ENCODE data around the gene IGSF8. TPM values are rescaled to one million over a fixed set of nuclear protein-coding genes. Genes with fewer than 3 reads are reported as not detected.

IGSF8 gene
- total RNA-seq, 1 experiment from 2014 or later: 35.6 TPM

DNA sequence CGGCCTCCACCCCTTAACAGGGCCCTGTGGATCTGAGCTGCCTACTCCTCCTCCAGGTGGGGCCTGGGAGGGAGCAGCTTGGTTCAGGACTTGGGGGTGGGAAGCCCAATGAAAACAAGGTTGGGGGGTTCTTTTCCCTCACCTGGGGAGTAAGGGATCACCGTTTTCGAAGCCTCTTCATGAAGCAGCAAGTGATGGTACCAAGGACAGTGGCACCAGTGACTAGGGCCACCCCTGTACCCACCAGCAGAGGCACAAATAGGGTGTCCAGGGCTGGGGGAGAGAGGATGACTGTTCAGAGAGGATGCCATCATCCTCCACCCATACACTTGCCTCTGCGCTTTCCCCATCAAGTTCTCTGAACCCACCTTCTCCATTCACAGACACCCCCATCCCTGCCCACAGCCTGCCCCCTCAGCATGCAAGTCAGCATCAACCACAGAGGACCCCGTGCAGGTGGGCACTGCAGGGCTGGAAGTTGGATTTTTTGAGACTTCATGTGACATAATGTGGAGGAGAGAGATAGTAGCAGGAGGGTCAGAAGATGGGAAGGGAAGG is 6.7 kb downstream of the IGSF8 start:
- BruUV-seq (replicated peaks): no TSS peak
- Histone ChIP-seq H3K9ac (ENCODE audit: low read length) (no peak overlapping the region), H3K36me3 (ENCODE audit: control insufficient read depth in 1 of 2, insufficient read depth in 2 of 2, low read length in 2 of 2) (no peaks in the 10 kb centered on the region; a peak in 2 of 4 replicates), H2AFZ (ENCODE audit: low read depth, low read length, poor library complexity, severe bottlenecking) (no peak overlapping the region), H4K20me1 (ENCODE audit: insufficient read depth) (no peaks in the 10 kb centered on the region), H3K27me3 (ENCODE audit: insufficient read depth, low read length) (no peaks in the 10 kb centered on the region), H3K4me2 (ENCODE audit: low read length) (no peak overlapping the region), H3K4me1 (ENCODE audit: control insufficient read depth in 1 of 2, insufficient read depth in 2 of 2, low read length in 2 of 2) (no peaks in the 10 kb centered on the region), H3K9me2 (ENCODE audit: insufficient read depth) (no peaks in the 10 kb centered on the region), H3K4me3 (replicated peaks in 1 of 2; ENCODE audit: low read depth in 1 of 2, low read length in 2 of 2) (no peak overlapping the region), H3K79me2 (ENCODE audit: insufficient read depth, low read length) (no peaks in the 10 kb centered on the region), H3K9me3 (ENCODE audit: control insufficient read depth in 1 of 2, insufficient read depth in 1 of 2, low read depth in 1 of 2, low read length in 2 of 2) (no peaks in the 10 kb centered on the region), H3K27ac (ENCODE audit: low read depth, low read length) (no peak overlapping the region)
- ATAC-seq (no peak), DNase-seq (ENCODE audit: low read depth, low spot score) (no peak)
- ChIA-PET CTCF (interaction anchor here (0.7 kb wide), 1 partner anchor 13 kb away, joined by 3 read pairs; no protein-coding TSS in a partner anchor), RAD21 (ENCODE audit: low non-redundant PET in 1 of 2, low total read pairs in 2 of 2, uncharacterized antibody in 2 of 2, unreplicated experiment in 2 of 2) (no interaction called here), POLR2A (no interaction called here)
- TF ChIP-seq SP1 (IDR thresholded peaks at IDR 0.05; ENCODE audit: low read depth) (no peak), POLR2A (IDR thresholded peaks at IDR 0.05; ENCODE audit: borderline replicate concordance, extremely low read depth, insufficient read depth, insufficient read length) (no peak), ATF3 (IDR thresholded peaks at IDR 0.05) (no peak), YY1 (IDR thresholded peaks at IDR 0.05; ENCODE audit: extremely low read depth, insufficient replicate concordance, low read depth, low read length) (no peak), EGR1 (IDR thresholded peaks at IDR 0.05; ENCODE audit: low read depth) (no peak), CBX3 (IDR thresholded peaks at IDR 0.05; ENCODE audit: low read depth) (no peak), EZH2phosphoT487 (IDR thresholded peaks at IDR 0.05; ENCODE audit: borderline replicate concordance) (no peak)
- intact Hi-C loops (cut with micrococcal nuclease): no loop called here

GRCh38 chr1:160090760-160091159 is 7.7 kb downstream of the IGSF8 start:
- BruUV-seq (replicated peaks): no TSS peak
- Histone ChIP-seq H3K4me1 (ENCODE audit: control insufficient read depth in 1 of 2, insufficient read depth in 2 of 2, low read length in 2 of 2) (no peaks in the 10 kb centered on the region), H3K27me3 (ENCODE audit: insufficient read depth, low read length) (no peaks in the 10 kb centered on the region), H3K4me2 (ENCODE audit: low read length) (no peak overlapping the region), H2AFZ (ENCODE audit: low read depth, low read length, poor library complexity, severe bottlenecking) (no peak overlapping the region), H3K9me2 (ENCODE audit: insufficient read depth) (no peaks in the 10 kb centered on the region), H3K4me3 (replicated peaks in 1 of 2; ENCODE audit: low read depth in 1 of 2, low read length in 2 of 2) (no peak overlapping the region), H3K79me2 (ENCODE audit: insufficient read depth, low read length) (no peaks in the 10 kb centered on the region), H3K9me3 (ENCODE audit: control insufficient read depth in 1 of 2, insufficient read depth in 1 of 2, low read depth in 1 of 2, low read length in 2 of 2) (no peaks in the 10 kb centered on the region), H3K36me3 (ENCODE audit: control insufficient read depth in 1 of 2, insufficient read depth in 2 of 2, low read length in 2 of 2) (no peaks in the 10 kb centered on the region; a peak in 2 of 4 replicates), H3K27ac (ENCODE audit: low read depth, low read length) (no peak overlapping the region), H3K9ac (ENCODE audit: low read length) (no peak overlapping the region), H4K20me1 (ENCODE audit: insufficient read depth) (no peaks in the 10 kb centered on the region)
- DNase-seq (ENCODE audit: low read depth, low spot score) (no peak), ATAC-seq (no peak)
- CTCF ChIA-PET: no interaction called here
- RAD21 ChIA-PET (ENCODE audit: low non-redundant PET in 1 of 2, low total read pairs in 2 of 2, uncharacterized antibody in 2 of 2, unreplicated experiment in 2 of 2): no interaction called here
- TF ChIP-seq ZNF274 (IDR thresholded peaks at IDR 0.05; ENCODE audit: low read depth, low read length) (no peak), CBX3 (IDR thresholded peaks at IDR 0.05; ENCODE audit: low read depth) (no peak)
- intact Hi-C loops (cut with micrococcal nuclease): no loop called here
- POLR2A ChIA-PET: no interaction called here
